ENCODE results near the gene SIM2.

SIM2 gene

GRCh38 chr21:36744190-36744559 is 45.3 kb downstream of the SIM2 start:
- DNase-seq, result no peak

- no peak for DNase-seq
Measured at GRCh38 chr21:36744560-36745231, 45.8 kb downstream of the SIM2 start.

- DNase-seq, result no peak
Measured at GRCh38 chr21:36745459-36745858, 46.5 kb downstream of the SIM2 start.

DNA sequence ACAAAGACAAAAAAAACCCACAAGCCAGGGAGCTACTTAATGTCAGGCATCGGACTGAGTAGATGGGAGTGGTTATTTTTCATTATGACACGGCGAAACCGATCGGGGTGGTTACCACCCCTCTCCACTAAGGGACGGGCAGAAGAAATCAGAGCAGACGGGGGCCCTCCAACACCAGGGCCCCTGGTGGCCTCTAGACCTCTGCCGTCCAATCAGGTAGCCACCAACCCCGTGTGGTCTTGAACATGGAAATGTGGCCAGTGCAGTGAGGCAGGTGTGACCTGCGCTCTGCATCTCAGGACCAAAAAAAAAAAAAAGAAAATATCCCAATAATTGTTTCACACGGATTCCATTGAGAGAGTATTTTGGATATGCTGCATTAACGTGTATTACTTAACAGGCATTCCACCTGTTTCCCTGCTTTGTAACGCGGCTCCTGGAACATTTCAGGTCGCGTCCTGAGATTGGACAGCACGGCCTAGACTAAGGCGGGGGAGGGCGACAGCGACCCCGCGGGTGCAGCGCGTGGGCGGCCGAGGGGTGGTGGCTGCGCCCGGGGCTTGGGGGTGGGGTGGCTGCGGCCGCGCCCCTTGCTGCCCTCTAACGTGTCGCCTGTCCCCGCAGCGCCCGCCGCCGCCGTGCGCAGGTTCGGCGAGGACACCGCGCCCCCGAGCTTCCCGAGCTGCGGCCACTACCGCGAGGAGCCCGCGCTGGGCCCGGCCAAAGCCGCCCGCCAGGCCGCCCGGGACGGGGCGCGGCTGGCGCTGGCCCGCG is 48.3 kb downstream of the SIM2 start:
- DNase-seq, result no peak

DNA sequence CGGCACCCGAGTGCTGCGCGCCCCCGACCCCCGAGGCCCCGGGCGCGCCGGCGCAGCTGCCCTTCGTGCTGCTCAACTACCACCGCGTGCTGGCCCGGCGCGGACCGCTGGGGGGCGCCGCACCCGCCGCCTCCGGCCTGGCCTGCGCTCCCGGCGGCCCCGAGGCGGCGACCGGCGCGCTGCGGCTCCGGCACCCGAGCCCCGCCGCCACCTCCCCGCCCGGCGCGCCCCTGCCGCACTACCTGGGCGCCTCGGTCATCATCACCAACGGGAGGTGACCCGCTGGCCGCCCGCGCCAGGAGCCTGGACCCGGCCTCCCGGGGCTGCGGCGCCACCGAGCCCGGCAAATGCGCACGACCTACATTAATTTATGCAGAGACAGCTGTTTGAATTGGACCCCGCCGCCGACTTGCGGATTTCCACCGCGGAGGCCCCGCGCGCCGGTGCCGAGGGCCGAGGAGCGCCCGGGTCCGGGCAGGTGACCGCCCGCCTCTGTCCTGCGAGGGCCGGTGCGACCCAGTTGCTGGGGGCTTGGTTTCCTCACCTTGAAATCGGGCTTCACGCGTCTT is 49.0 kb downstream of the SIM2 start:
- DNase-seq, result peak in 1 of 2 experiments; percentile 40

- DNase-seq, result no peak
Measured at GRCh38 chr21:36749935-36750575, 51.1 kb downstream of the SIM2 start.

GRCh38 chr21:36750576-36750959 is 51.7 kb downstream of the SIM2 start:
- no peak for DNase-seq

DNA sequence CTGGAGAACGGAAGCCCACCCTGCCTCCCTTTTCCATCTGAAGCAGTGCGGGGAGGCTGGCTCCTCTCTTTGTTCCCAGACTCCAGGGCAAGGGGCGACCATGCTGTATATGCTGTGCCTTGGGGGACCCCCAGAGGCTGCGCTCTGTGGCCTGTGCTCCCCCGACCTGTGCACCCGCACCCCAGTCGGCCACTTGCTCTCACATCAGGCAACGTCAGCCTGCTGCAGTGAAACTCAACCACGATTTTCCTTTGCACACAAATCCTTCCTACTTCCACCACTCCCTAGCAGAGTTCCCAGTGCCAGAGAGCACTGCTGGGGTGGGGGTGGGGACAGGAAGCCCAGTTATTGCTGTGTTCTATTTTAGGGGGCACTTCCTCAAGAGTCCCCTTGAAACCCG is 52.5 kb downstream of the SIM2 start:
- DNase-seq, result no peak

DNA sequence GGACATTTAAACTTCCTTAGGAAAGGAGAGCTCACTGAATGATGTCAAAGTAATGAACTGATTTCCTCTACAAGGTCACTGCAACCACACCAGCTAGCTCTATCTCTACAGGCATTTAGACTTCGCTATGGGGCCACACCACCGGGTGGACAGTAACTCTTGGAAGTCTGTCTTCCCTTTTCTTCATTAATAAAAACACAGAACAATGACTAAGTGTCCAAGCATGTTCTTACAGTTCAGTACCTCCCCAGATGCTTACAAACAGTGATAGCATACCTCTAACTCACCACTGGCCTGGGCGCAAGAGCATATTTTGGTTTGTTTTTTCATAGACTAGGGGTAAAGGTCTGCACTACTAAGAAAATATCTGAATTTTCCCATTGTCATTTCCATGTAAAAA is 54.6 kb downstream of the SIM2 start:
- DNase-seq, result no peak

DNA sequence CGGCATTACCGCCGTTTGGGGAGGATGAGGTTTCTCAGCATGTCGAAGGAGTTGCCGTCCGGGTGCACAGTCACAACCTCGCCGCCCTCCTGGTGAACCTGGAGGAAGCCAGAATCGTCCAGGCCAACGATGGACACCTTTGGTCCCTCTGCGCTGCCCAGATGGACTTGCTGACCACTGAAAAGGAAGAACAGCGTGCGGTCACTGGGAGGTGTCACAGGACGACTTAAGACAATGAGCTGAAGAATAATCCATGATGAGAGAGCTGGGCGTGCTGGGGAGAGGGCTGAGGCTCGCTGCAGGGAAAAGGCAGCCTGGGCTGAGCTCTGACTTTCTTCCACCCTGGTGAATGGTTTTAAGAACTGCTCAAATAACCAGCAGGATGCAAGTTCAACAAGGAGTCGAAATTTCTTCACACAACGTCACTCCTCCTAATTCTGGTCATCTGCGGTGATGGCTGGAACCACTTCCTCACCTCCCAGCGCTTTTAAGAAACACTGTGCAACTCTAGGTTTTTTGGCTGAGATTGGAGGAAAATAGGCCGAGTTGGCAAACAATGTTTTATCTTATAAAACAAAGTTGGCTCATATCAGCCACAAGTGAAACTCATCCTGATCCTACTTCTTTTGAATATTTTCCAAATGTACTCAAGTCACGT is 55.5 kb downstream of the SIM2 start:
- DNase-seq, result no peak

GRCh38 chr21:36756527-36756926 is 57.6 kb downstream of the SIM2 start:
- no peak for DNase-seq

- no peak for DNase-seq
Measured at GRCh38 chr21:36757196-36757595, 58.3 kb downstream of the SIM2 start.

GRCh38 chr21:36759348-36760083 is 60.6 kb downstream of the SIM2 start:
- DNase-seq, result no peak

DNA sequence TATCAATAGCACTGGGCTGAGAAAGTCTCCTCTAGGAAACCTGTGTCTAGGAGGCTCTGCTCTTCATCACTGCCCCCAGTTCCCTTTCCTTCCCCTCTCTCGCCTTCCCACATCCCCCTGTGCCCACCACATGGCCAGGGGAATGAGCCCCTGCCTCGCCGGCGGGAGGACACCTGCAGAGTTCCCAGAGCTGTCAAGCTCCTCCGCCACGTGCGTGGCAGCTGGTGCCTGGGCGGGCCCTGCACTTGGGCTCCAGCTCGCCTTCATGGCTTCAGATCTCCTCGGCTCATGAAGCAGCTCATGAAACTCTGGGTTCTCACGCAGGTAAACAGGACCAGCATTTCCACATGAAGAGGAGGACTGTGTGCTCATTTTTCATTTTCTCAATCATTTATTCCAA is 62.8 kb downstream of the SIM2 start:
- no peak for DNase-seq

GRCh38 chr21:36762642-36763041 is 63.7 kb downstream of the SIM2 start:
- no peak for DNase-seq

GRCh38 chr21:36763305-36763704 is 64.4 kb downstream of the SIM2 start:
- no peak for DNase-seq

DNA sequence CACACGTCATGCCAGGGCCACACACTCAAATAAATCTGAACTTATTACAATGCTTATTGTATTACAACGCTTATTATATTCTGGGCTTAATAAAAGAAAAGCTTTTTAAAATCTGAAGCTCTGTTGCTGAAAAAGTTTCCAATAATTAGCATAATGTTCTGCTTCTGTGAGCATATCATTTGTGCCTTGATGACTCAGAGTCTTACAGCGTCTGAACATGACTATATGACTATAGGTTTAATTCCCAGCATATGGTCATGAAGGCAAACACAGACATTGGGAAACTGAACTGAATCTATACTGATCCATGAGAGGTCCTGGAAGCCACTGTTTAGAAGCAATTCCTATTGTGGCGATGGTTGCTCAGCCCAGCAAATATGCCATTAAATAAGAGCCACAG is 66.3 kb downstream of the SIM2 start:
- no peak for DNase-seq

DNA sequence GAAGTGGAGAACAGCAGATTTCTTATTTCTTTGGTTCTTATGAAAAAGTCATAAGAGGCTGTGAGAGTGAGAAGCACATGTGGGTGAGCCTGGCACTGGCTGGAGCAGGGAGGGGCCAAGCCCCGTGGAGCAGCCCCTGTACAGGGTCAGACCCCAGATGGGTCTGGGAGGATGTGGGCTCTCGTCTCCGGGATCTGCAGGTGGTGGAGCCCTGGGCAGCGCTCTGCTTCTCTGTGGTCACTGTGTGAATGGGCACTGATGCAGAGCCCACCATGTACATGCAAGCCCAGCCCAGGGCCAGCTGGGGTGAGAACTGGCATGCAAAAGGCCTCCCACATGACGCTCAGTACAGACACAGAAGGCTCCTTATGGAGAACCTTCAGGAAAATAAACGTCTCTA is 67.6 kb downstream of the SIM2 start:
- no peak for DNase-seq

DNA sequence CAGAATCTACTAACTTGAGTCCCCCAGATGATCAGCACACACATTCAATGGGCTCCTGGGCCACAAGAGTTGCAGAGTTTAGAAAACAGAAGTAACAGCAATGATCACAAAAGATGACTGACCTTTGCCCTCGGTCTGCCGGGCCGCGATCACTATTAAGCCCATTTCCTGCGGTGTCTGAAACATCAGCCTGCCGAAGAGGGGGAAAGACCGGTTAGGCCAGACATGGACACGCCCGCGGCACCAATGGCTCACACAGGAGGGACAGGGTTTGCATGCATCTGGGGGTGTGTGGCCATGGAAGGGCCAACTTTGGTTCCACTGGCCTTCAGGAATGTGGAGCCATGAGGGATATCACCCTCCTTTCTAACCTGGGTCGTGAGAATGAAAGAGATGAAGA is 68.2 kb downstream of the SIM2 start:
- DNase-seq, result no peak

DNA sequence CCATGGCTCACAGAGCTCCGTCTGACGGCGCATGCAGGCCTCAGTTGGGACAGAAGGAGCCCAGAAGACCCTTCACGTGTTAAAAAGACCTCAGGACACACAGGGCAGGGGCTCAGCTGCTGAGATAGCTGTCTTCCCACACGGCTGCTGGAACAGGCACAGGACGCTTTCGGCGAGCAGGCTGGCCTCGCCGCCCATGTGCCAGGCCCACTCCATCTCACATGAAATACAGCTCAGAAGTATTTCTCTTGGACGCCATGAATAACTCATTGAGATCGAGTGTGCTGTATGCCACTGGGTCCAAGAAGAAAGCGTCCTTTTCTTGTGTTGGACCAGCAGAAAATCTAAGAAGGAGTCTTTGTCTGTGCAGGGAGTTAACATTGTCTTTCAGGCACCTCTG is 69.6 kb downstream of the SIM2 start:
- DNase-seq, result no peak

DNA sequence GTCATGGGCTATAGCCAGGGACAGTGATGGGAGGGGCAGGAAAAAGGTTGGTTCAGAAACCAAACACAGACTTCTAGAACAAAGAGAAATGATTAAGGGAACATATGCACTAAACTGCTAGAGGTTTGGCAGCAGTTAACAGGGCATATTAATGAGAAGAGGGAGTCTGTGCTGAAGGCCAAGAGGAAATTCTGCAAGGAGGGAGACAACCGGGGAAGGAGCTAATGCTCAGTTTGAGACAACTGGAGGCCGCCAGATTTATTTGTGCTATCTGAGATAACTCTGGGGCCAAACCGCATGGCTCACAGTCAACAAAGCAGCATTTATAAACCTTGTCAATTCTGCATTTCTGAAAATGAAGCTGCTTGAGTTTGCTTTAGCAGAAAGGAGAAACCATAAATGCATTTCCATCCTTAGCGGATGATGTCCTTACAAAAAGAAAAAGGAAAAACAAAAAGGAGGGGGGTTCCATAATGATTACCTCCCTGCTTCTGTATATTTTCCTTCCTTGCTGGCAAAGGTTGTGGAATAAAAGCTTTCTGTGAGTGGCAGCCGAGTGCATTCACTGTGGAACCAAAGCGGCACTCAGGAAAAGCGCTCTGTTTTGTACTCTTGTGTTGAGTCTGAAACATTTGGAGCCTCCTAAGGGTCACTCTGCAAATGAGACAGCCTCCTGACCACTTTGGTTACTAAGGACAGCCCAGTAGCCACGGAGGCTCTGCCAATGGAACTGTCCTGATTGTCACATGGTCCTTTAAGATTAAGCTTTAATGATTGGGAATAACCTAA is 70.3 kb downstream of the SIM2 start:
- no peak for DNase-seq

DNA sequence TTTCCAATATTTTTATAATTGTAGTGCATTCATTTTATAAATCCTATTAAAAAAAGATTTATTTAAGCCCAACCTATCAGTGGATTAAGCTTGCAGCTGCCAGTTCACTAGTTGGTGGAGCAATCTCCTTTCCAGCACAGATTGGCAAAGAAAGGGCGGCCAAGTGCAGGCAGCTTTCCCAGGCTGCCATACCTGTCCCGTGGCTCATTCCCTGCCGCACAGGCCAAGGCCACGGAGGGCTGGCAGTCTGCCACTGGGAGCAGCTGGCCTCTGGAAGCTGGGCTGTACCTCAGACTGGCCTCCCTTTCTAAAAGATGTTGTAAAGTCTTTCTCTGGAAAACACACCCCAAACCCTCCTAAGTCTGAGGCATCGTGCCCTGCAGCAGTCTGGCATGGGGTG is 74.2 kb downstream of the SIM2 start:
- DNase-seq, result no peak
